Measurements from ENCODE around the gene B4GALT2. TPM values are rescaled to one million over a fixed set of nuclear protein-coding genes. Genes with fewer than 3 reads are reported as not detected.

Gene B4GALT2
- total and polyA plus RNA-seq, 9 of the 15 experiments (the other 6 are each of a cell fraction or from before 2014, with no cell fraction given): 1.3 to 86.8 (median 43.8) TPM

DNA sequence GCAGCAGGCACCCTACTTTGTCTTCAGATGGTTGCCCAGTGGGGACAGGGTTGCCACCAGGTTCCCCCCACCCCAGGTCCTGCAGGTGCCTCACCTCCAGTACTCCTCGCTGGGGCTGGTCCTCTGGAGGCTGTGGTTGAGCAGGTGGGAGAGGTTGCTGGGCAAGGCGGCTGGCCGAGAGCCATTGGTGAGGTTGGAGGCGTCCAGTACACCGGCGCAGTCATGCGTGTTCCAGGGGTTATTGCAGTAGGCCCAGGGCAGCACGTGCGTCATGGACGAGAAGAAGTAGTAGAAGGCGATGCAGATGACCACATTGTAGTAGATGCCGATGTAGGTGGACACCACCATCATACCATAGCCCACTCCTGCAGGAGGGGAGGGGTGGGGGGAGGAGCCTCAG is 29.2 kb downstream of the B4GALT2 start:
- no peaks in the 10 kb centered on the region for H3K9me3 ChIP-seq (replicated peaks; ENCODE audit: control insufficient read depth, insufficient read depth, low read depth, low read length)
- H3K79me2 ChIP-seq (ENCODE audit: control insufficient read depth, insufficient read depth, low read length): no peaks in the 10 kb centered on the region
- WGBS (ENCODE audit: insufficient coverage, low coverage, missing lambda C conversion rate): 75% methylated on average over 12 of the region's 12 CpGs
- H3K4me1 ChIP-seq (replicated peaks in 1 of 2; ENCODE audit: control insufficient read depth in 2 of 2, insufficient read depth in 2 of 2, low read length in 2 of 2): peaks cover 0 to 27% of the 10 kb centered on the region in 2 experiments; a peak in 2 of 5 replicates
- H3K36me3 ChIP-seq (ENCODE audit: control insufficient read depth, insufficient read depth, low read length): peaks cover 3% of the 10 kb centered on the region; the same call in 1 of the 3 replicates
- no peak overlapping the region for H2AFZ ChIP-seq (ENCODE audit: low read depth, low read length)
- H4K20me1 ChIP-seq (replicated peaks; ENCODE audit: control insufficient read depth, insufficient read depth, low read length): no peaks in the 10 kb centered on the region; the same call in 1 of the 2 replicates
- no peak for ATAC-seq
- DNase-seq (ENCODE audit: extremely low read depth in 1 of 4, low spot score in 3 of 4): no peak
- H3K9ac ChIP-seq (ENCODE audit: insufficient read depth in 1 of 2, low read depth in 2 of 2, low read length in 2 of 2): no peak overlapping the region; a peak in 1 of 4 replicates
- POLR2A ChIA-PET: interaction anchor here (2.6 kb wide), 1 partner anchor 27 kb away, joined by 17 read pairs; no protein-coding TSS in a partner anchor
- in situ Hi-C loops (cut with MboI) (loop anchor here (5.0 kb wide), 1 partner anchor 34 kb away; no protein-coding TSS in a partner anchor), intact Hi-C loops (cut with micrococcal nuclease) (no loop called here)
- no peaks in the 10 kb centered on the region for H3K9me1 ChIP-seq (ENCODE audit: control insufficient read depth, insufficient read depth, low read length)
- FAIRE-seq: no peak
- CTCF ChIA-PET (ENCODE audit: low intra/inter-chr PET ratio): interaction anchor here (0.7 kb wide), 1 partner anchor 286 kb away, joined by 4 read pairs; no protein-coding TSS in a partner anchor
- no peak overlapping the region for H3K4me2 ChIP-seq (ENCODE audit: insufficient read depth, low read length)
- no peaks in the 10 kb centered on the region for H3K27me3 ChIP-seq (ENCODE audit: control insufficient read depth in 2 of 2, insufficient read depth in 2 of 2, low read length in 2 of 2)
- no TSS peak for BruUV-seq (replicated peaks)
- no peak overlapping the region for H3K27ac ChIP-seq (ENCODE audit: extremely low read depth, low read depth, low read length)
- H3K4me3 ChIP-seq: no peak overlapping the region
- 0 out of 2 replicates have a peak, but pooled peaks have one; percentile 34 for TF ChIP-seq POLR2G (IDR thresholded peaks at IDR 0.05; ENCODE audit: low read depth, low read length)
- TF ChIP-seq, protein P1, sequence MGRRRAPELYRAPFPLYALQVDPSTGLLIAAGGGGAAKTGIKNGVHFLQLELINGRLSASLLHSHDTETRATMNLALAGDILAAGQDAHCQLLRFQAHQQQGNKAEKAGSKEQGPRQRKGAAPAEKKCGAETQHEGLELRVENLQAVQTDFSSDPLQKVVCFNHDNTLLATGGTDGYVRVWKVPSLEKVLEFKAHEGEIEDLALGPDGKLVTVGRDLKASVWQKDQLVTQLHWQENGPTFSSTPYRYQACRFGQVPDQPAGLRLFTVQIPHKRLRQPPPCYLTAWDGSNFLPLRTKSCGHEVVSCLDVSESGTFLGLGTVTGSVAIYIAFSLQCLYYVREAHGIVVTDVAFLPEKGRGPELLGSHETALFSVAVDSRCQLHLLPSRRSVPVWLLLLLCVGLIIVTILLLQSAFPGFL (CRISPR knock-in tag; IDR thresholded peaks at IDR 0.05): no peak

DNA sequence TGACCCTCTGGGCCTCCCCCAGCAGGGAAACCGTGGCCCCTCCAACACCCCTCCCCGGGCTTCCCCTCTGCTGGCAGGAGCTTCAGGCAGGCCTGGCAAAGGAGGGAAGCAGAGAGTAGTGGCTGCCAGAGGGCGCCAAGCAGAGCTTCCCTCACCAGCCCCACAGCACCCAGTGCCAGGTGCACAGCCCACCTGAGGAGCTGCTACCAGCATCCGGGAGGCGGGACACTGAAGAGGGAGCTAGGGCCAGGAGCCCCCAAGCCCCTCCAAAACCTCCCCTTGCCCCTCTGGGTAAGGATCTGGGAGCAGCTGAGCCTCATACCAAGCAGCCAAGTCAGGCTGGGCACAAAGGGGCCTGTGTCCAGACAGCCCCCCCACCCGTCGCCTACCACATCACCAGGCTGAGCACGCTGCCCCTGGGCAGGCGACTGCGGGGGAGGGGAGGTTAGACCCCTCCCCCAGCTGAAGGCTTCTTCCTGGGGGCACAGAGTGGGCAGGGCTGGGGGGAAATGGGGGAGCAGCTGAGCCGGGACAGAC is 32.0 kb downstream of the B4GALT2 start:
- BruUV-seq (replicated peaks): no TSS peak
- DNase-seq (ENCODE audit: extremely low read depth in 1 of 4, low spot score in 3 of 4): no peak
- ATAC-seq: no peak
- H3K36me3 ChIP-seq (ENCODE audit: control insufficient read depth, insufficient read depth, low read length): no peaks in the 10 kb centered on the region
- no peaks in the 10 kb centered on the region for H3K79me2 ChIP-seq (ENCODE audit: control insufficient read depth, insufficient read depth, low read length)
- H2AFZ ChIP-seq (ENCODE audit: low read depth, low read length): no peak overlapping the region
- H3K4me3 ChIP-seq: no peak overlapping the region
- in situ Hi-C loops (cut with MboI) (no loop called here), intact Hi-C loops (cut with micrococcal nuclease) (no loop called here)
- no peaks in the 10 kb centered on the region for H3K9me3 ChIP-seq (replicated peaks; ENCODE audit: control insufficient read depth, insufficient read depth, low read depth, low read length)
- ChIA-PET POLR2A (interaction anchor here (0.6 to 1.4 kb wide), 10 partner anchors 9 to 711 kb away, joined by 3 to 7 read pairs (median 3); no protein-coding TSS in a partner anchor), CTCF (ENCODE audit: low intra/inter-chr PET ratio) (no interaction called here)
- WGBS (ENCODE audit: insufficient coverage, low coverage, missing lambda C conversion rate): 82% methylated on average over 10 of the region's 11 CpGs
- H3K4me1 ChIP-seq (replicated peaks in 1 of 2; ENCODE audit: control insufficient read depth in 2 of 2, insufficient read depth in 2 of 2, low read length in 2 of 2): peaks cover 6 to 36% of the 10 kb centered on the region in 2 experiments; a peak in 4 of 5 replicates
- no peak for TF ChIP-seq NR2F6 (CRISPR knock-in tag; IDR thresholded peaks at IDR 0.05)
- TF ChIP-seq TAF1 (IDR thresholded peaks at IDR 0.05; ENCODE audit: control insufficient read depth, extremely low read depth, insufficient read depth, low read length, severe bottlenecking): no peak
- TF ChIP-seq HLTF (IDR thresholded peaks at IDR 0.05): no peak
- TF ChIP-seq POLR2G (IDR thresholded peaks at IDR 0.05; ENCODE audit: low read depth, low read length): 0 out of 2 replicates have a peak, but pooled peaks have one; percentile 26
- no peak for TF ChIP-seq KLF10 (CRISPR knock-in tag; IDR thresholded peaks at IDR 0.05)
- TF ChIP-seq ZNF143 (CRISPR knock-in tag; IDR thresholded peaks at IDR 0.05): no peak
- no peak for TF ChIP-seq ZNF184 (CRISPR knock-in tag; IDR thresholded peaks at IDR 0.05)
- TF ChIP-seq HMG20A (CRISPR knock-in tag; conservative IDR thresholded peaks at IDR 0.05): no peak
- no peak for TF ChIP-seq CCNT2 (IDR thresholded peaks at IDR 0.05; ENCODE audit: borderline replicate concordance, extremely low read depth, insufficient read length, low read depth, low read length)
- no peak for FAIRE-seq
- no peaks in the 10 kb centered on the region for H3K27me3 ChIP-seq (ENCODE audit: control insufficient read depth in 2 of 2, insufficient read depth in 2 of 2, low read length in 2 of 2)
- no peak overlapping the region for H3K27ac ChIP-seq (ENCODE audit: extremely low read depth, low read depth, low read length)
- no peak overlapping the region for H3K4me2 ChIP-seq (ENCODE audit: insufficient read depth, low read length)
- H3K9me1 ChIP-seq (ENCODE audit: control insufficient read depth, insufficient read depth, low read length): no peaks in the 10 kb centered on the region
- H3K9ac ChIP-seq (ENCODE audit: insufficient read depth in 1 of 2, low read depth in 2 of 2, low read length in 2 of 2): peak overlapping the region in 1 of 2 experiments; percentile 60; a peak in 2 of 4 replicates
- H4K20me1 ChIP-seq (replicated peaks; ENCODE audit: control insufficient read depth, insufficient read depth, low read length): no peaks in the 10 kb centered on the region; the same call in 1 of the 2 replicates

Data from K562 (cell line).